ENCODE measurements around the gene LYZL1. TPM values are rescaled to one million over a fixed set of nuclear protein-coding genes. Genes with fewer than 3 reads are reported as not detected.

Gene LYZL1
- total RNA-seq, 1 experiment from 2014 or later = not detected

GRCh38 chr10:29346296-29347001 lies 57.6 kb downstream of the LYZL1 start:
- CTCF ChIA-PET = no interaction called here
- no peak for TF ChIP-seq MAX (IDR thresholded peaks at IDR 0.05)
- no peak for TF ChIP-seq SRF (IDR thresholded peaks at IDR 0.05; ENCODE audit: low read depth)
- TF ChIP-seq ZNF274 (IDR thresholded peaks at IDR 0.05; ENCODE audit: low read depth, low read length) = no peak
- no peak for TF ChIP-seq ELF1 (IDR thresholded peaks at IDR 0.05; ENCODE audit: borderline replicate concordance, low read depth)
- TF ChIP-seq SIN3A (IDR thresholded peaks at IDR 0.05; ENCODE audit: low read depth) = no peak
- no peak for TF ChIP-seq SP1 (IDR thresholded peaks at IDR 0.05; ENCODE audit: low read depth)
- no peak for TF ChIP-seq JUND (IDR thresholded peaks at IDR 0.05)
- TF ChIP-seq TCF7L2 (IDR thresholded peaks at IDR 0.05; ENCODE audit: borderline replicate concordance, extremely low read depth, insufficient read depth, insufficient read length) = no peak
- TF ChIP-seq ATF3 (IDR thresholded peaks at IDR 0.05) = no peak
- no peak for TF ChIP-seq EZH2 (IDR thresholded peaks at IDR 0.05)
- TF ChIP-seq FOSL1 (IDR thresholded peaks at IDR 0.05; ENCODE audit: low read depth) = no peak
- TF ChIP-seq POLR2A (IDR thresholded peaks at IDR 0.05; ENCODE audit: borderline replicate concordance, extremely low read depth, insufficient read depth, insufficient read length) = no peak
- Histone ChIP-seq H3K27me3 (ENCODE audit: insufficient read depth, low read length) (peaks cover 9% of the 10 kb centered on the region; the same call in 1 of the 2 replicates), H3K9me2 (ENCODE audit: insufficient read depth) (no peaks in the 10 kb centered on the region), H3K79me2 (ENCODE audit: insufficient read depth, low read length) (no peaks in the 10 kb centered on the region), H2AFZ (ENCODE audit: low read depth, low read length, poor library complexity, severe bottlenecking) (no peak overlapping the region), H3K4me2 (ENCODE audit: low read length) (no peak overlapping the region), H3K4me1 (ENCODE audit: control insufficient read depth in 1 of 2, insufficient read depth in 2 of 2, low read length in 2 of 2) (no peaks in the 10 kb centered on the region), H3K36me3 (ENCODE audit: control insufficient read depth in 1 of 2, insufficient read depth in 2 of 2, low read length in 2 of 2) (no peaks in the 10 kb centered on the region), H3K4me3 (replicated peaks in 1 of 2; ENCODE audit: low read depth in 1 of 2, low read length in 2 of 2) (no peak overlapping the region), H3K27ac (ENCODE audit: low read depth, low read length) (no peak overlapping the region), H3K9ac (ENCODE audit: low read length) (no peak overlapping the region), H3K9me3 (ENCODE audit: control insufficient read depth in 1 of 2, insufficient read depth in 1 of 2, low read depth in 1 of 2, low read length in 2 of 2) (no peaks in the 10 kb centered on the region), H4K20me1 (ENCODE audit: insufficient read depth) (no peaks in the 10 kb centered on the region)
- ATAC-seq = no peak
- DNase-seq (ENCODE audit: low read depth, low spot score) = no peak
- intact Hi-C loops (cut with micrococcal nuclease) = no loop called here
- RAD21 ChIA-PET (ENCODE audit: low non-redundant PET in 1 of 2, low total read pairs in 2 of 2, uncharacterized antibody in 2 of 2, unreplicated experiment in 2 of 2) = no interaction called here
- POLR2A ChIA-PET = no interaction called here
- no TSS peak for BruUV-seq (replicated peaks)

- BruUV-seq (replicated peaks) = no TSS peak
- DNase-seq (ENCODE audit: low read depth, low spot score) = no peak
- intact Hi-C loops (cut with micrococcal nuclease) = no loop called here
- Histone ChIP-seq H3K9me3 (ENCODE audit: control insufficient read depth in 1 of 2, insufficient read depth in 1 of 2, low read depth in 1 of 2, low read length in 2 of 2) (no peaks in the 10 kb centered on the region), H4K20me1 (ENCODE audit: insufficient read depth) (no peaks in the 10 kb centered on the region), H2AFZ (ENCODE audit: low read depth, low read length, poor library complexity, severe bottlenecking) (no peak overlapping the region), H3K9me2 (ENCODE audit: insufficient read depth) (no peaks in the 10 kb centered on the region), H3K9ac (ENCODE audit: low read length) (no peak overlapping the region), H3K36me3 (ENCODE audit: control insufficient read depth in 1 of 2, insufficient read depth in 2 of 2, low read length in 2 of 2) (no peaks in the 10 kb centered on the region), H3K27ac (ENCODE audit: low read depth, low read length) (no peak overlapping the region), H3K4me3 (replicated peaks in 1 of 2; ENCODE audit: low read depth in 1 of 2, low read length in 2 of 2) (no peak overlapping the region), H3K4me2 (ENCODE audit: low read length) (no peak overlapping the region), H3K79me2 (ENCODE audit: insufficient read depth, low read length) (no peaks in the 10 kb centered on the region), H3K4me1 (ENCODE audit: control insufficient read depth in 1 of 2, insufficient read depth in 2 of 2, low read length in 2 of 2) (no peaks in the 10 kb centered on the region), H3K27me3 (ENCODE audit: insufficient read depth, low read length) (peaks cover 9% of the 10 kb centered on the region; the same call in 1 of the 2 replicates)
- ChIA-PET CTCF (no interaction called here), POLR2A (no interaction called here), RAD21 (ENCODE audit: low non-redundant PET in 1 of 2, low total read pairs in 2 of 2, uncharacterized antibody in 2 of 2, unreplicated experiment in 2 of 2) (no interaction called here)
- ATAC-seq = no peak
- no peak for TF ChIP-seq ATF3 (IDR thresholded peaks at IDR 0.05)
- TF ChIP-seq FOSL1 (IDR thresholded peaks at IDR 0.05; ENCODE audit: low read depth) = no peak
- no peak for TF ChIP-seq YY1 (IDR thresholded peaks at IDR 0.05; ENCODE audit: extremely low read depth, insufficient replicate concordance, low read depth, low read length)
- TF ChIP-seq CEBPB (IDR thresholded peaks at IDR 0.05; ENCODE audit: low read depth) = no peak
- no peak for TF ChIP-seq TCF7L2 (IDR thresholded peaks at IDR 0.05; ENCODE audit: borderline replicate concordance, extremely low read depth, insufficient read depth, insufficient read length)
- TF ChIP-seq ZNF274 (IDR thresholded peaks at IDR 0.05; ENCODE audit: low read depth, low read length) = no peak
- TF ChIP-seq ZBTB33 (IDR thresholded peaks at IDR 0.05; ENCODE audit: extremely low read depth, insufficient replicate concordance, low read length) = no peak
- TF ChIP-seq EZH2 (IDR thresholded peaks at IDR 0.05) = no peak
- TF ChIP-seq JUND (IDR thresholded peaks at IDR 0.05) = no peak
- TF ChIP-seq EZH2phosphoT487 (IDR thresholded peaks at IDR 0.05; ENCODE audit: borderline replicate concordance) = no peak
- no peak for TF ChIP-seq ZFX (IDR thresholded peaks at IDR 0.05)
- no peak for TF ChIP-seq MAX (IDR thresholded peaks at IDR 0.05)
Measured at GRCh38 chr10:29348836-29349235, 60.0 kb downstream of the LYZL1 start.
